ENCODE measurements around the gene CD300LB.

CD300LB gene

DNA sequence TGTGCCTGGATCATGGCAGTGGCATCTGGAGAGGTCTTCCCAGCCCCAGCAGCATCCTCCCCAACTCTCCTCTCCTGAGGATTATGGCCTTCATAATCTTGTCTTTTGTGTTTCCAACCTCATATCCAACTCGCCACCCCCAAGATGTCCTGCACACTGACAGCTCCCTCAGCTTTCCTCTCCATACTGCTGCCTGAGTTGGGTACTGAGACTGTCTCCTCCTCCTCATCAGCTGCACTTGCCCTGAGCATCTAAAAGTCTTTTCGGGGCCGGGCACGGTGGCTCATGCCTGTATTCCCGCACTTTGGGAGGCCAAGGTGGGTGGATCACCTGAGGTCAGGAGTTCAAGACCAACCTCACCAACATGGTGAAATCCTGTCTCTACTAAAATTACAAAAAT, 2.0 kb downstream of the CD300LB start:
- H4K20me1 ChIP-seq (ENCODE audit: low read depth, low read length) = no peaks in the 10 kb centered on the region
- H3K27ac ChIP-seq (ENCODE audit: low read depth, low read length) = no peak overlapping the region
- no peaks in the 10 kb centered on the region for H3K27me3 ChIP-seq (ENCODE audit: low read length)
- H3K36me3 ChIP-seq (ENCODE audit: low read length) = no peaks in the 10 kb centered on the region
- no peaks in the 10 kb centered on the region for H3K79me2 ChIP-seq (ENCODE audit: insufficient read depth, low read length)
- TF ChIP-seq, protein P1, sequence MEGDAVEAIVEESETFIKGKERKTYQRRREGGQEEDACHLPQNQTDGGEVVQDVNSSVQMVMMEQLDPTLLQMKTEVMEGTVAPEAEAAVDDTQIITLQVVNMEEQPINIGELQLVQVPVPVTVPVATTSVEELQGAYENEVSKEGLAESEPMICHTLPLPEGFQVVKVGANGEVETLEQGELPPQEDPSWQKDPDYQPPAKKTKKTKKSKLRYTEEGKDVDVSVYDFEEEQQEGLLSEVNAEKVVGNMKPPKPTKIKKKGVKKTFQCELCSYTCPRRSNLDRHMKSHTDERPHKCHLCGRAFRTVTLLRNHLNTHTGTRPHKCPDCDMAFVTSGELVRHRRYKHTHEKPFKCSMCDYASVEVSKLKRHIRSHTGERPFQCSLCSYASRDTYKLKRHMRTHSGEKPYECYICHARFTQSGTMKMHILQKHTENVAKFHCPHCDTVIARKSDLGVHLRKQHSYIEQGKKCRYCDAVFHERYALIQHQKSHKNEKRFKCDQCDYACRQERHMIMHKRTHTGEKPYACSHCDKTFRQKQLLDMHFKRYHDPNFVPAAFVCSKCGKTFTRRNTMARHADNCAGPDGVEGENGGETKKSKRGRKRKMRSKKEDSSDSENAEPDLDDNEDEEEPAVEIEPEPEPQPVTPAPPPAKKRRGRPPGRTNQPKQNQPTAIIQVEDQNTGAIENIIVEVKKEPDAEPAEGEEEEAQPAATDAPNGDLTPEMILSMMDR (IDR thresholded peaks at IDR 0.05; ENCODE audit: insufficient read depth, low read length, poor library complexity, severe bottlenecking) = no peak
- TF ChIP-seq EZH2phosphoT487 (conservative IDR thresholded peaks at IDR 0.05; ENCODE audit: low read length) = no peak
- H3K9me3 ChIP-seq (ENCODE audit: insufficient read depth, low read length) = no peaks in the 10 kb centered on the region
- no peak overlapping the region for H3K9ac ChIP-seq (ENCODE audit: low read length)
- H3K4me3 ChIP-seq (ENCODE audit: insufficient read depth, low read length, poor library complexity, severe bottlenecking) = no peak overlapping the region
- no peak overlapping the region for H2AFZ ChIP-seq (ENCODE audit: low read depth, low read length, severe bottlenecking)
- H3K9me2 ChIP-seq (replicated peaks; ENCODE audit: insufficient read depth, low read length) = no peaks in the 10 kb centered on the region
- no peak overlapping the region for H3K4me2 ChIP-seq (ENCODE audit: low read depth, low read length, poor library complexity, severe bottlenecking)
- H3F3A ChIP-seq (ENCODE audit: insufficient read depth) = no peaks in the 10 kb centered on the region

- no peak overlapping the region for H3K4me3 ChIP-seq (ENCODE audit: insufficient read depth, low read length, poor library complexity, severe bottlenecking)
Observed at GRCh38 chr17:74528491-74529199, 2.6 kb downstream of the CD300LB start.

DNA sequence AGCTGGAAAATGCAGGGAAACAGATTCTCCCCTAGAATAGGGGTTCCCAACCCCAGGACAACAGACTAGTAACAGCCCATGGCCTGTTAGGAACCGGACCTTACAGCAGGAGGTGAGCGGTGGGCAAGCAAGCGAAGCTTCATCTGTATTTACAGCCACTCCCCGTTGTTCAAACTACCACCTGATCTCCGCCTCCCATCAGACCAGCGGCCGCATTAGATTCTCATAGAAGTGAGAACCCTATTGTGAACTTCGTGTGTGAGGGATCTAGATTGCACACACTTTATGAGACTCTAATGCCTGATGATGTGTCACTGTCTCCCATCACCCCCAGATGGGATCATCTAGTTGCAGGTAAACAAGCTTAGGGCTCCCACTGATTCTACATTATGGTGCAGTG, 3.5 kb downstream of the CD300LB start:
- no peak overlapping the region for H2AFZ ChIP-seq (ENCODE audit: low read depth, low read length, severe bottlenecking)
- no peaks in the 10 kb centered on the region for H3K27me3 ChIP-seq (ENCODE audit: low read length)
- H3K9ac ChIP-seq (ENCODE audit: low read length) = no peak overlapping the region
- no peaks in the 10 kb centered on the region for H3K9me2 ChIP-seq (replicated peaks; ENCODE audit: insufficient read depth, low read length)
- TF ChIP-seq, protein P1 (IDR thresholded peaks at IDR 0.05; ENCODE audit: insufficient read depth, low read length, poor library complexity, severe bottlenecking) = no peak
- TF ChIP-seq EZH2phosphoT487 (conservative IDR thresholded peaks at IDR 0.05; ENCODE audit: low read length) = no peak
- H3K9me3 ChIP-seq (ENCODE audit: insufficient read depth, low read length) = no peaks in the 10 kb centered on the region
- H3K4me2 ChIP-seq (ENCODE audit: low read depth, low read length, poor library complexity, severe bottlenecking) = no peak overlapping the region
- H3K36me3 ChIP-seq (ENCODE audit: low read length) = no peaks in the 10 kb centered on the region
- H3K79me2 ChIP-seq (ENCODE audit: insufficient read depth, low read length) = no peaks in the 10 kb centered on the region
- H3K27ac ChIP-seq (ENCODE audit: low read depth, low read length) = no peak overlapping the region
- no peaks in the 10 kb centered on the region for H3F3A ChIP-seq (ENCODE audit: insufficient read depth)
- no peak overlapping the region for H3K4me3 ChIP-seq (ENCODE audit: insufficient read depth, low read length, poor library complexity, severe bottlenecking)
- no peaks in the 10 kb centered on the region for H4K20me1 ChIP-seq (ENCODE audit: low read depth, low read length)

More at GRCh38 chr17:74528491-74529199, 2.6 kb downstream of the CD300LB start:
- H3F3A ChIP-seq (ENCODE audit: insufficient read depth) = no peaks in the 10 kb centered on the region
- no peaks in the 10 kb centered on the region for H3K79me2 ChIP-seq (ENCODE audit: insufficient read depth, low read length)
- H3K27ac ChIP-seq (ENCODE audit: low read depth, low read length) = no peak overlapping the region
- no peak overlapping the region for H2AFZ ChIP-seq (ENCODE audit: low read depth, low read length, severe bottlenecking)
- H3K9me2 ChIP-seq (replicated peaks; ENCODE audit: insufficient read depth, low read length) = no peaks in the 10 kb centered on the region
- H3K4me2 ChIP-seq (ENCODE audit: low read depth, low read length, poor library complexity, severe bottlenecking) = no peak overlapping the region
- no peak for TF ChIP-seq EZH2phosphoT487 (conservative IDR thresholded peaks at IDR 0.05; ENCODE audit: low read length)
- TF ChIP-seq, protein P1 (IDR thresholded peaks at IDR 0.05; ENCODE audit: insufficient read depth, low read length, poor library complexity, severe bottlenecking) = no peak
- no peak overlapping the region for H3K9ac ChIP-seq (ENCODE audit: low read length)
- H4K20me1 ChIP-seq (ENCODE audit: low read depth, low read length) = no peaks in the 10 kb centered on the region
- no peaks in the 10 kb centered on the region for H3K27me3 ChIP-seq (ENCODE audit: low read length)
- H3K36me3 ChIP-seq (ENCODE audit: low read length) = no peaks in the 10 kb centered on the region
- no peaks in the 10 kb centered on the region for H3K9me3 ChIP-seq (ENCODE audit: insufficient read depth, low read length)

Measured in SU-DHL-6 (cell line).